Omental fat pad (tissue), 4 donors: Measurements from ENCODE around the gene PTPN4. TPM values are rescaled to one million over a fixed set of nuclear protein-coding genes. Genes with fewer than 3 reads are reported as not detected.

Experiments used
- ATAC-seq: fragments of 150-250 bp; one replicate; pipeline ENCODE4 v1.9.1; 2016; ENCODE audit warnings: mild to moderate bottlenecking, moderate library complexity; ENCODE audit not compliant: low FRiP score
- DNase-seq: peaks from one replicate; pipeline ENCODE4 v3.0.0-alpha.2; 2019; ENCODE audit warnings: low spot score
- CTCF ChIP-seq, 3 donors: fragments of 450-650 bp; IDR thresholded peaks; one replicate each; pipeline ENCODE4 v1.5.1; 2016 to 2017; ENCODE audit warnings: antibody characterized with exemption in 3 of 3, mild to moderate bottlenecking in 3 of 3, moderate library complexity in 2 of 3
- total RNA-seq, 4 donors: library from RNA; depleted of rRNA; stranded (reverse); fragments of >200 nt; gene quantifications; one replicate each; pipeline ENCODE4 v1.1.0, GENCODE V29; 2016

Gene PTPN4
- total RNA-seq, 4 donors from 2014 or later = 20.2 to 41.0 (median 30.5) TPM

GRCh38 chr2:119730671-119731177 is 29.0 kb upstream of the PTPN4 start:
- ATAC-seq = no peak
- no peak for DNase-seq
- TF ChIP-seq CTCF (IDR thresholded peaks at IDR 0.05) = no peak

- no peak for DNase-seq
- ATAC-seq = no peak
- TF ChIP-seq CTCF (IDR thresholded peaks at IDR 0.05) = no peak
Measured at GRCh38 chr2:119731983-119732382, 27.7 kb upstream of the PTPN4 start.

GRCh38 chr2:119732601-119733164 is 27.0 kb upstream of the PTPN4 start:
- TF ChIP-seq CTCF (IDR thresholded peaks at IDR 0.05) = no peak
- no peak for DNase-seq
- ATAC-seq = no peak

- no peak for ATAC-seq
Measured at GRCh38 chr2:119734047-119734446, 25.7 kb upstream of the PTPN4 start.

GRCh38 chr2:119735565-119735964 is 24.2 kb upstream of the PTPN4 start:
- ATAC-seq = no peak
- no peak for TF ChIP-seq CTCF (IDR thresholded peaks at IDR 0.05)
- no peak for DNase-seq

More at GRCh38 chr2:119734047-119734446, 25.7 kb upstream of the PTPN4 start:
- DNase-seq = no peak
- no peak for TF ChIP-seq CTCF (IDR thresholded peaks at IDR 0.05)

- DNase-seq (no peak), ATAC-seq (no peak)
- no peak for TF ChIP-seq CTCF (IDR thresholded peaks at IDR 0.05)
Measured at GRCh38 chr2:119736021-119736420, 23.7 kb upstream of the PTPN4 start.

- ATAC-seq (no peak), DNase-seq (no peak)
- TF ChIP-seq CTCF (IDR thresholded peaks at IDR 0.05) = no peak
Measured at GRCh38 chr2:119739580-119740255, 20.0 kb upstream of the PTPN4 start.
